MG63 (cell line): ENCODE data around the gene GPR143. TPM values are rescaled to one million over a fixed set of nuclear protein-coding genes. Genes with fewer than 3 reads are reported as not detected.
"Not testable (repeated sequence)": the region's sequence is repeated elsewhere in the genome, so short reads cannot be mapped to it uniquely, and the experiment has no call there.

Experiments
- DNase-seq: peaks from one replicate; pipeline ENCODE4 v3.0.0-alpha.2; 2020
- H3K27me3 ChIP-seq: fragments of 250-450 bp; sonication (Bioruptor Pico); 2 replicates; pipeline ENCODE4 v1.5.1; 2020; ENCODE audit warnings: mild to moderate bottlenecking, moderate library complexity
- H3K36me3 ChIP-seq: fragments of 250-450 bp; sonication (Bioruptor Pico); 2 replicates; pipeline ENCODE4 v1.5.1; 2020; ENCODE audit warnings: mild to moderate bottlenecking, moderate library complexity
- H3K4me3 ChIP-seq: fragments of 250-450 bp; sonication (Bioruptor Pico); 2 replicates; pipeline ENCODE4 v1.5.1; 2020; ENCODE audit warnings: mild to moderate bottlenecking, moderate library complexity
- H3K9me3 ChIP-seq: fragments of 250-450 bp; sonication (Bioruptor Pico); 2 replicates; pipeline ENCODE4 v1.5.1; 2020; ENCODE audit warnings: mild to moderate bottlenecking, moderate library complexity
- total RNA-seq: library from RNA; depleted of rRNA; stranded (reverse); fragments of >200 nt; shearing (Covaris generic); gene quantifications from 2 replicates; pipeline ENCODE4 v1.2.3, GENCODE V29; 2014; ENCODE audit warnings: low replicate concordance; rRNA removed

Gene GPR143
- not detected in 2 replicates for total RNA-seq

DNA sequence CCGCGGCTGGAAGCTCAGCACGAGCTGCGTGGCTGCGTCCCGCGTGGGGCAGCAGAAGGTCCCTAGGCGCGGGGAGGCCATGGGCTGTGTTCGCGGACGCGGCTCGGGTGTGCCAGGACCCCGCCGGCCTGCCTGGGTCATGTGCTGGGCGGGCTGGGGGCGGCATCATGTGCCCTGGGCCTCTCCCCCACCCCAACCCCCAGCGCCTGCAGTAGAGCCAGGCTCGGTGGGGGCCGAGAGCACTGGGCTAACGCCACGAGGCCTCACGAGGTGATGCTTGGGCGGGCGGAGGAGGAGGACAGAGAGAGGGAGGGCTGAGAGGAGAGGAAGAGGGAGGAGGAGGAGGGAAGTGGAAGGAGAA, at the start of gene GPR143:
Gene GPR143, minus strand, starts transcription at position 111 of the 361 bp plus-strand sequence. Its CDS starts 30 bp downstream, at position 81.
- no peaks in the 10 kb centered on the region for H3K27me3 ChIP-seq
- H3K36me3 ChIP-seq = no peaks in the 10 kb centered on the region
- H3K4me3 ChIP-seq = no peak within 1 kb of the TSS
- no peaks in the 10 kb centered on the region for H3K9me3 ChIP-seq
- DNase-seq = no peak

DNA sequence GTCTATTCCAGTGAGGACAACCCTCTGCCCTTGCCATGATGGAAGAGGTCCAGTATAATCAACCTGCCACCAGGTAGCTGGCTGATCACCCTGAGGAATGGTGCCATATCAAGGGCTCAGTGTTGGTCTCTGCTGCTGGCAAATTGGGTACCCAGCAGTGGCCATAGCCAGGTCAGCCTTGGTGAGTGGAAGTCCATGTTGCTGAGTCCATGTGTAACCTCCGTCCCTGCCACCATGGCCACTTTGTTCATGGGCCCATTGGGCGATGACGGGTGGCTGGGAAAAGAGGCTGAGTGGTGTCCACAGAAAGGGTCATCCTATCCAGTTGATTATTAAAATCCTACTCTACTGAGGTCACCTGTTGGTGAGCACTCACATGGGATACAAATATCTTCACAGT, 45.4 kb upstream of the GPR143 start:
- H3K9me3 ChIP-seq, H3K4me3 ChIP-seq, H3K36me3 ChIP-seq, H3K27me3 ChIP-seq, DNase-seq: not testable (repeated sequence)

DNA sequence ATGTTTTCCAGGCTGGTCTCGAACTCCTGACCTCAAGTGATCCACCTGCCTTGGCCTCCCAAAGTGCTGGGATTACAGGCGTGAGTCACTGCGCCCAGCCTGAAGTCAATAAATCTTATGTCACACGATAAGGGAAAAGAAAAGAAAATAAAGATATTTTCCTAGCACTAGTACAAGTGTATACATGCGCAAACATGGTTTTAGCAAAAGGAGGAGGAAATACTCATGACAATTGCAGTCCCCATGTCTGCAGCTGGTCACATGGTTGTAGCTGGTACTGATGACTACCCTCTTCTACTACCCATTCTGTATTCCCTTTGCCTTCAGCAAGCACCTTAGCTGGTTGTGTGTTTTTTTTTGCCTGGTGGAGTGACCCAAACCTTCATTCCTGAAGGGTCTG, 44.2 kb upstream of the GPR143 start:
- not testable (repeated sequence) for H3K9me3 ChIP-seq, H3K36me3 ChIP-seq, DNase-seq, H3K4me3 ChIP-seq, H3K27me3 ChIP-seq

DNA sequence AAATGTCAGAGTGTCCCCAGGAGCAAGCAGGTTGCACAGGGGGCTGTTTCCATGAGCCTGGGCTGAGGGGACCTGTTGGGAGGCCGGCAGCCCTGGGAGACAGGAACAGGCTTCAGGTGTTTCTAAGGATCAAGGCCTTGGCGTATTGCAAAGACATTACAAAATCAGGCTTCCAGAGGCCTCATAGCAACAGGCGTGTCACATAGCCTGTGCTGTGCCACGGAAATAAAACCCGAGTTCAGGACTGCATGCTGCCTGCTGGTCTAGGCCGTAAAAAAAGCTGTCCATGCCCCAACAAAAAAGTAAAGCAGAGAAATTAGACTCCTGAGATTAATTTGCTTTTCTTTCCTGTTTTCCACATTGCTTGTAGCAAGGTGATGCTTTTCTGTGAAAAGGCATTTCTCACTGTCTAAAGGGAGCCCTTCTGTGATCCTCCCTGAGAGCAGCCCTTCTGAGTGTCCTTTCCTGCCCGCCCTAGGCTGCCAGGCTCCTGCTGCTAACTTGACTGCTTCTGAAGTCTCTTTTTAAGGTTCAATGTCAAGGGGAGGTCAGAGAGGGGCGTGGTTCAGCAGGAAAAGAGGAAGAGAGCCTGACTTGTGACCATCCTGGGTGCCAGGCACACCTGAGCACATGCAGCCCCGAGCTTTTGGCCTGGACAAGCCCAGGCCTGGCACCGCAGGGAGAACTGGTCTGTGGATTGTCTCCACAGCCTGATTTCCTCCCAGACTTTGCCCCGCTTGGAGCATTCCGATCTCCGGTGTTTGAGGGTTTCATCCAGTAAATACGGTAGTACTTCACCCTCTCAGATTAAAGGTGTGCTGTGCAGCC, 41.9 kb upstream of the GPR143 start:
- no peaks in the 10 kb centered on the region for H3K9me3 ChIP-seq
- no peaks in the 10 kb centered on the region for H3K36me3 ChIP-seq
- H3K27me3 ChIP-seq = no peaks in the 10 kb centered on the region
- H3K4me3 ChIP-seq = no peak overlapping the region
- no peak for DNase-seq

DNA sequence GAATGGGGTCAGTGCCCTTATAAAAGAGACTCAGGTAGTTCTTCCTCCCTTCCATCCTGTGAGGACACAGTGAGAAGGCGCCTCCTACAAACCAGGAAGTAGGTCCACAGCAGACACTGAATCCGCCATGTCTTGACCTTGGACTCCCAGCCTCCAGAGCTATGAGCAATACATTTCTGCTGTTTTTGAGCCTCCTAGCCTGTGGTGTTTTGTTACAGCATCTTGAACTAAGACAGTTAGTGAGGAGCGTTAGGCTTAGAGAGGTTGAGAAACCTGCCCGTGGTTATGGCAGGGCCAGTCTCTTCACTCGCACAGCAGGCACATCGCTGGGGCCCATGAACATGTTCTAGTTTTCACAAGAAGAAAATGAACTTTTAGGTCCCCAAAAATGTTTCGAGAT, 40.3 kb upstream of the GPR143 start:
- no peak for DNase-seq
- no peaks in the 10 kb centered on the region for H3K9me3 ChIP-seq
- H3K27me3 ChIP-seq = no peaks in the 10 kb centered on the region
- H3K4me3 ChIP-seq = no peak overlapping the region
- no peaks in the 10 kb centered on the region for H3K36me3 ChIP-seq

DNA sequence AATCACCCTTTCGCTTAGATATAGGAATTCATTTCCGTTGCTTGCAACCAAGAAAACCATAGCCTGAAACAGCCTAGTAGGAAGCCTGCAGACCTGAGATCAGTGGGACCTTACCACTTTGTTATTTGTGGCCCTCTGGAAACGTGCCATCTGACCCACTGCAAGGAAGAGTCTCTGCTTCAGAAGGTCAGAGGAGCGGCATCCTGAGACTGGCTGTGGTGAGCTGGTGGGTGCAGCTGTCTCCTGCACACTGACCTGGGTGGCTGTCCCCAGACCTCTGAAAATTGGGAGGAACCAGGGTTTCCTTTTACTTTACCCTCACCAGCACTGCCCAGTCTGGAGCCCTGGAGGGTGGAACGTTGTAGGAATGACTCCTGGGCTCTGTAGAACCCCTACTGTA, 38.8 kb upstream of the GPR143 start:
- H3K27me3 ChIP-seq = no peaks in the 10 kb centered on the region
- no peak overlapping the region for H3K4me3 ChIP-seq
- H3K36me3 ChIP-seq = no peaks in the 10 kb centered on the region
- DNase-seq = no peak
- H3K9me3 ChIP-seq = no peaks in the 10 kb centered on the region

DNA sequence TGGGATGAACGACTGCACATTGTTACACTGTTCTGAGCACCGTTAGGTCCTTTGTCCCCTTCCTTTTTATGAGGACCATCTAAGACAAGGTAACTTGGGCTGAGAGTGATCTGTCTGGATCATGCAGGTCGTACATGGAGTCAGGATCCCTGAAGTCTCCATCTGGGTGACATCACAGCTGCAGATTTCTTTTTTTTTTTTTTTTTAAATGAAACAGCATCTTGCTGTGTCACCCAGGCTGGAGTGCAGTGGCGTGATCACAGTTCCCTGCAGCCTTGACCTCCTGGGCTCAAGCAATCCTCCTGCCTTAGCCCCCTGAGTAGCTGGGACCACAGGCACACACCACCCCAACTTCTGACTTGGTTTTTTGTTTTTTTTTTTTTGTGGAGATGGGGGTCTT, 37.1 kb upstream of the GPR143 start:
- H3K4me3 ChIP-seq = no peak overlapping the region
- no peaks in the 10 kb centered on the region for H3K9me3 ChIP-seq
- no peak for DNase-seq
- no peaks in the 10 kb centered on the region for H3K27me3 ChIP-seq
- H3K36me3 ChIP-seq = no peaks in the 10 kb centered on the region

DNA sequence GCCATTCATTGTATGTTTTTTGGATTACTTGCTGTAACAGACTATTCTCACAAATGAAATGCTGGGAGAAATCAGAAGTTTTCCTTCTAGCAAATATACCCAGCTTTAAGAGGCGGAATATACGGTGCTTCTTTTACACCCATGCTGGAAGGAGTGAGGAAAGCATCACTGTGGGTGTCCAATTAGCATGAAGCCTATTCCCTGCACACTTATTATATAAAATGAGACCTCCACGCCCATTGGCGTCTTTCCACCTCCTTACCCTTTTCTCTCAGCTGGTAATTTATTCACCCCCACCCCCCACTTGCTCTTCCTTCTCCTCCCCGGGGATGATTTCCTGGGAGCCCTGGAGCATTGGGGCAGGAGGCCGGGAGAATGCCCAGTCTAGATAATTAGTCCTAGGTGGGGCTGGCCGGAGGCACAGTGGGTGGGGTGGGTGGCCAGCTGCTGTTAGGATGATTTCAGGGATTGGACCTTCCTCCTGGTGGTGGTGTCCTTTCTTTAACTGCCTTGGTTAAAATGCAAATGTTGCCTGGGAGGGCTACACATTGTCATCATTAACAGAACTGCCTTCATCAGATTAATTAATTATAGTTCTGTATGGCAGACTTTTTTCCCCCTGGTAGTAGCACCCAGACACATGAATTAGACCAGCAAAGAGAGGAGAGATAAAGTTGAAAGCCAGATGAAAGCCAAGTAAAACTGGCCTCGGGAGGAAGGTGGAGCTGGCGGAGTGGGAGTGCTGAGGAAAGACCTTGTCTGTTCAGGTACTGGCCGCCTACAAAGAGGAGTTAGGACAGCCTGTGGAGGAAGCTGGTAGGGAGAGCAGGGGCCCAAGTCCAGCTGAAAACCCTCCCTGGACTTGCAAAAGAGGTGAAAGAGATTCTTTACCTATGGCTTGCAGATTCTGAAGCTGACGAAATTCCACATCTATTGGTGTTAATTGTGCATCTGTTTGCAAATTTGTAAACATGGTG, 32.0 kb upstream of the GPR143 start:
- no peaks in the 10 kb centered on the region for H3K36me3 ChIP-seq
- no peaks in the 10 kb centered on the region for H3K9me3 ChIP-seq
- H3K4me3 ChIP-seq = no peak overlapping the region
- DNase-seq = no peak
- H3K27me3 ChIP-seq = no peaks in the 10 kb centered on the region

DNA sequence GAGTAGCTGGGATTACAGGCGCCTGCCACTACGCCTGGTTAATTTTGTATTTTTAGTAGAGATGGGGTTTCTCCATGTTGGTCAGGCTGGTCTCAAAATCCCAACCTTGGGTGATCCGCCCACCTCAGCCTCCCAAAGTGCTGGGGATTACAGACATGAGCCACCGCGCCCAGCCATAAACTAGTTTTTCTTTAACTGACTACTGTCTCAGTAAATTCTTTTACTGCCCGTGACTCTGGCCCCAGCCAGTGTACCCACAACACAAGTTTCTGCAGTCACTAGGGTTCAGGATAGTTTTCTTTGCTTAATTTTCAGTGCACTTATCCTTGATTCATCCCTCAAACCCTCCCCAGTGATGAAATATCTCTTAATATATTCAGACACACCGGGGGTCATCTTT, 28.8 kb upstream of the GPR143 start:
- Histone ChIP-seq H3K4me3 (no peak overlapping the region), H3K27me3 (no peaks in the 10 kb centered on the region), H3K36me3 (no peaks in the 10 kb centered on the region), H3K9me3 (no peaks in the 10 kb centered on the region)
- no peak for DNase-seq

DNA sequence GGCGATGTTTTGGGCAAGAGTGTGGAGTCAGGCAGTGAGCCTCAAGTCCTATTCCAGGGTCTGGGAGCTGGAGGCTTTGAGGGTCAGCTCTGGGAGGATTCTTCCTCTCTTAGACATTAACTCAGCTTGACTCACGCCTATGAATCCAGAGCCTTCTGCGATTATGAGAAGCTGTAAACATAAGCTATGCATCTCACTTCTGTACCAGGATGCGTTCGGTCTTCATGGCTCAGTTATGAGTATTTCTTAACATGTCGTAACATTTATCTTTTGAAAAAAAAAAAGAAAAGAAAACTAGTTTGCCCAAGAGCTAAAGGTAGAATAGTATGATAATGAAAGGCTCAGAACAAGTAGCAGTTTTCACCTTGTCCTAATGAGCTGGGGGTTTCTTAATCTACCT, 25.2 kb upstream of the GPR143 start:
- Histone ChIP-seq H3K36me3 (no peaks in the 10 kb centered on the region), H3K27me3 (no peaks in the 10 kb centered on the region), H3K9me3 (no peaks in the 10 kb centered on the region), H3K4me3 (no peak overlapping the region)
- no peak for DNase-seq

DNA sequence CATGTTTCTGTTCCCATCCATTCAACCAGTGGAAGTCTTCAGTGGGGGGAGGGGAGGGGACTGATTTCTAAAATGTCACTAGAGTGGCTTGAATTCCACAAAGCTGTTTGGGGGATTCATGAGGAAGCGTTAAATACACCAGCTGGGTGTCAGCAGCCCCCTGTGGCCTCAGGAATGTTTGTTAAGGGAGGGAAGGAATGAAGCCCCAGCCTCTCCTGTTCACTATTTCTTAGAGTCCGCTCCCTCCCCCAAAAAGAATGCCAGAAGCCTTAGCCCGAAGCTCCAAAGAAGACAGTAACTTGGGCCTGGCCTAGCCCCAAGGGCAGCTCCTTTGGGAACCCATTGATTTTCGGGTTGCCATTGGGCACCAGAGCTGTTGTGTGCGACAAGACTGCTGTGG, 23.9 kb upstream of the GPR143 start:
- H3K36me3 ChIP-seq = no peaks in the 10 kb centered on the region
- no peaks in the 10 kb centered on the region for H3K9me3 ChIP-seq
- H3K4me3 ChIP-seq = no peak overlapping the region
- no peaks in the 10 kb centered on the region; the same call in 1 of the 2 replicates for H3K27me3 ChIP-seq
- no peak for DNase-seq

DNA sequence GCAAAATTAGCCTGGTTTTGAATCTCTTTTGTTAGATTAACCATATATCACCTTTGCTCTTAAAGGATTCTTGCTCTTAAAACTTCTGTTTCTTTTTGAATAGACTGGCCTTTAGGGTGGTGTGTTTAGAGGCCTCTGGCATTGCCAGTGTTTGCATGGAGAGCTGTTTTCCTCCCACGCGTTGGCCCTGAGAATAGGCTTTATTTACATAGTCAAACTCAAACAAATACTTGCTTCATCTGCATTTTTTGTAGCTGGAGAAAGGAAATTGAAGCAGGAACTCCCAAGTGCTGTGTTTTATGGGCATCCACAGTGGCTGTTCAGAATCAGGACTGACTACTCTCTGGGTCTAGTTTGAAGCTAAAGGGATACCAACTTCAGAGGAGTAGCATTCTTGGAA, 23.3 kb upstream of the GPR143 start:
- no peak overlapping the region for H3K4me3 ChIP-seq
- no peaks in the 10 kb centered on the region for H3K9me3 ChIP-seq
- peak; percentile 48 for DNase-seq
- H3K36me3 ChIP-seq = no peaks in the 10 kb centered on the region
- no peaks in the 10 kb centered on the region; the same call in 1 of the 2 replicates for H3K27me3 ChIP-seq

DNA sequence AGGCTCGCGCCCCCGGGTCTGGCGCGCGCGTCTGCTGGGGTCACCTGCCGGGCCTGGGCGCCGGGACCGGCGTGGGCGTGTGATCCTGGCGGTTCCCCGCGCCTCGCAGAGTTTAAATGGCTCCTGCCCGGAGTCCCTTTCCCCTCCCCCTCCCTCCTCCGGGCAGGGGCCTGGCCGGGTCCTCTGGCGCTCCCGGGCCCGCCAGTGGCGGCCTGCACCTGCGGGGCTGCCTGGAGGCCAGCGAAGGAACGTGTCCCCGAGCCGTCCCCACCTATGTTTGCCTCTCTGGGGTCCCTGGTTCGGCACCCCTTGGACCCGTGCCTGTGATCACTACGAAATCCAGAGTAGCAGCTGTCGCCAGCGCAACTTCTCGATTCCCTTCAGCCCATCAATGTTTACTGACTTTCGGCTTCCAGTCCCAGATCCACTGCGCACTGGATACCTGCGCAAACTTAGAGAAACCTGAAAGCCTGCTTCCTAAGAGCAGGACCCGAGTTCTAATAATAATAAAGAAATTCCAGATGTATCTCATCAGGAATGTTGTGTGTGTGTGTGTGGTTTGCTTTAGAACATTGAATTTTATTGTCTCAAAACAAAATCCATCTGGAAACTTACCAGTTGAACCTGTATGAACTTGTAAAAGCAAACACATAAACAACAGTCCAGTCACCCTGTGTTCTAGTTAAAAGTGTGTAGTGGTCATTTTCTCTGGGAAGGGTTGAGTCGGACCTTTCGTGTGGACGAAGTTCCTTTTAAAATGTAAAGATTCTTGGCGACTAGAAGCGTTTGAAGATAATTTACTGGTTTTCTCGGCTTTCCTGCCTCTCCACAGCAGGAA, 21.4 kb upstream of the GPR143 start:
- peak overlapping the region; percentile 18; the same call in 1 of the 2 replicates for H3K4me3 ChIP-seq
- H3K27me3 ChIP-seq = no peaks in the 10 kb centered on the region; the same call in 1 of the 2 replicates
- DNase-seq = no peak
- no peaks in the 10 kb centered on the region for H3K9me3 ChIP-seq
- no peaks in the 10 kb centered on the region for H3K36me3 ChIP-seq

DNA sequence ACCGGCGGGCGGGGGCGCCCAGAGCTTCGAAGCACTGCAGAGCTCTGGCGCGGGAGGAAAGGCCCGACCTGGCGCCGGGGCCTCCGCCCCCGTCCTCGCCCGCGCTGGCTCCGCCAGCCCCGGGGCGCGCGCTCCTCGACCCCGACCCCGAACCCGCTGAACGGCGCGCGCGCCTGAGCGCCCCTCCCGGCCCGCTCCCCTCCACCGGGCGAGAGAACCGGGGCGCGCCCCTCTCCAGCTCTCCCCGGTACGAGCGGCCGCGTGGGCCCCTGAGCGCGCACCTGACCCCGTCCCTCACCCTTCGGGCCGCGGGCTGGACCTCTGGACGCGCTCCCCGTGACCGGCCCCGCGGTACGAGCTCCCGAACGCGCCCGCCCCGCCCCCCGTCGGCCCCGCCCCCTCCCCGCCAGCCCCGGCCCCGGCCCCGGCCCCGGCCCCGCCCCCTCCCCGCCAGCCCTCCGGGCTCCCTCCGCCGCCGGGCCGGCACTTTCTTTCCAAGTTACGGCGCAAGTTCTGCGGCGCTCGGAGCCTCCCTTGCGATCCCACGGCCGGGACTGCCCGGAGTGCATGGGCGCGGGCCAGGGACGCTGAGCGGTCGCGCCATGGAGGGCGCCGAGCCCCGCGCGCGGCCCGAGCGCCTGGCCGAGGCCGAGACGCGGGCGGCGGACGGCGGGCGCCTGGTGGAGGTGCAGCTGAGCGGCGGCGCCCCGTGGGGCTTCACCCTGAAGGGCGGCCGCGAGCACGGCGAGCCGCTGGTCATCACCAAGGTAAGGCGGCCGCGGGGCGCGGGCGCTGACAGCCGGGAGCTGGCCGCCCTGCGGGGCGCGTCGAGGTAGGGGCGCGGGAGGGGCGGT, 20.5 kb upstream of the GPR143 start, which contains the start of gene SHROOM2:
Gene SHROOM2, plus strand, starts transcription at position 486 of the 854 bp plus-strand sequence. Its CDS starts 117 bp downstream, at position 603.
- Histone ChIP-seq H3K9me3 (no peaks in the 10 kb centered on the region), H3K27me3 (no peaks in the 10 kb centered on the region; the same call in 1 of the 2 replicates), H3K36me3 (no peaks in the 10 kb centered on the region), H3K4me3 (peak within 1 kb of the TSS; percentile 18; the same call in 1 of the 2 replicates)
- DNase-seq = peak; percentile 11

DNA sequence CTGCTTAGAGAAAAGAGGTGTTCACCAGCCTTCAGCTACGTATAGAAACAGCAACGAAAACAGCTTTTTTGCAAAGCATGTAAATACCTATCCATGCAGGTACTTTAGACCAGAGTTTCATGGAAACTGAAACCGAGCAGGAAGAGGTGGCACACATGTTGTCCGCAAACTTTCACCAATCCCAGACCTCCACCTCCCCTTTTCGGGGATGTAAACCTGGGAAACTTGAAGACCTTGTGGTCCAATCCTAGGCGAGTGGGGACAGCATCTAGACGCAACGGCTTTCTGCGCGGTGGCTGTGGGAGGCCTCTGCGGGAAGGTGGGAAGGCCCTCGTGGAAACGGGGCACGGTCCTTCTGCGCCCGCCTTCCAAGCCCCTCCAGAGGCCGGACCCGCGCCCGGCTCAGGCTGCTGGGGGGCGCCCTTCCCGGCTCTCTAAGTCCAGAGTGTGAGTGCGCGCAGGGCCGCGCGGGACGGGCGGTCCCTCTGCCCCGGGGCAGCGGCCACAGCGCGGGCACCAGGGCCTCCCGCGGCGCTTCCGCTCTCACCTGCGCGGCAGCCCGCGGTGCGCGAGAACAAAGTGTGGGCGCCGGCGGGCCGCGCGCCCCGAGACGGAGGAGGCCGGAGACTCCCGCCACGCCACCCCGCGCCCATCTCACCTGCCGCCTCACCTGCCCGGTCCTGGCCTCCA, 19.8 kb upstream of the GPR143 start:
- no peaks in the 10 kb centered on the region; the same call in 1 of the 2 replicates for H3K27me3 ChIP-seq
- H3K4me3 ChIP-seq = no peak overlapping the region
- H3K9me3 ChIP-seq = no peaks in the 10 kb centered on the region
- no peaks in the 10 kb centered on the region for H3K36me3 ChIP-seq
- DNase-seq = no peak
